MM.1S (cell line): ENCODE data around the gene HNRNPA1.
A peak's percentile ranks its signal among the peaks of the same experiment; 100 is the strongest.
"Not testable (repeated sequence)": the region's sequence is repeated elsewhere in the genome, so short reads cannot be mapped to it uniquely, and the experiment has no call there.

Experiments used
- DNase-seq: peaks from one replicate; pipeline ENCODE4 v3.0.0-alpha.2; 2015
- H2AFZ ChIP-seq: fragments of 300-600 bp; sonication (generic); 2 replicates; pipeline ENCODE4 v1.6.0; 2016; ENCODE audit warnings: antibody characterized with exemption, low read length
- H3F3A ChIP-seq: fragments of 300-600 bp; sonication (generic); 2 replicates; pipeline ENCODE4 v1.6.1; 2016; ENCODE audit warnings: mild to moderate bottlenecking, antibody characterized with exemption, low read length, moderate library complexity, mixed read lengths; ENCODE audit not compliant: insufficient read depth
- H3K27ac ChIP-seq: fragments of 300-600 bp; sonication (generic); 2 replicates; pipeline ENCODE4 v1.5.1; 2016; ENCODE audit warnings: mild to moderate bottlenecking, low read length
- H3K27me3 ChIP-seq: fragments of 300-600 bp; sonication (generic); replicated peaks from 2 replicates; pipeline ENCODE4 v1.6.0; 2016; ENCODE audit warnings: low read length; ENCODE audit not compliant: insufficient read depth
- H3K36me3 ChIP-seq: fragments of 300-600 bp; sonication (generic); replicated peaks from 2 replicates; pipeline ENCODE4 v1.6.1; 2016; ENCODE audit warnings: mild to moderate bottlenecking, low read length, mixed read lengths; ENCODE audit not compliant: insufficient read depth
- H3K4me1 ChIP-seq: fragments of 300-600 bp; sonication (generic); 2 replicates; pipeline ENCODE4 v1.6.1; 2016; ENCODE audit warnings: low read length, mixed read lengths
- H3K4me2 ChIP-seq: fragments of 300-600 bp; sonication (generic); 2 replicates; pipeline ENCODE4 v1.6.0; 2016; ENCODE audit warnings: low read depth, low read length
- H3K4me3 ChIP-seq: fragments of 300-600 bp; sonication (generic); 2 replicates; pipeline ENCODE4 v1.5.1; 2016; ENCODE audit warnings: low read length, mixed read lengths
- H3K79me2 ChIP-seq: fragments of 300-600 bp; sonication (generic); 2 replicates; pipeline ENCODE4 v1.6.1; 2016; ENCODE audit warnings: mixed run types, low read length, mixed read lengths
- H3K9ac ChIP-seq: fragments of 300-600 bp; sonication (generic); 2 replicates; pipeline ENCODE4 v1.6.1; 2016; ENCODE audit warnings: low read length, mixed read lengths
- H3K9me2 ChIP-seq: fragments of 300-600 bp; sonication (generic); replicated peaks from 2 replicates; pipeline ENCODE4 v1.6.1; 2016; ENCODE audit warnings: mild to moderate bottlenecking, low read length, mixed read lengths; ENCODE audit not compliant: insufficient read depth
- H3K9me3 ChIP-seq: fragments of 300-600 bp; sonication (generic); replicated peaks from 2 replicates; pipeline ENCODE4 v1.6.1; 2016; ENCODE audit warnings: mild to moderate bottlenecking, low read length, mixed read lengths; ENCODE audit not compliant: insufficient read depth
- H4K20me1 ChIP-seq: fragments of 300-600 bp; sonication (generic); 2 replicates; pipeline ENCODE4 v1.6.1; 2016; ENCODE audit warnings: mild to moderate bottlenecking, low read length, moderate library complexity, mixed read lengths; ENCODE audit not compliant: insufficient read depth
- CTCF ChIP-seq: fragments of 300-600 bp; sonication (generic); IDR thresholded peaks from 2 replicates; pipeline ENCODE4 v1.5.1; 2016; ENCODE audit warnings: antibody characterized with exemption, low read length, mixed read lengths
- EZH2 ChIP-seq: fragments of 300-600 bp; sonication (generic); optimal IDR thresholded peaks from 2 replicates; pipeline ENCODE3; 2017; ENCODE audit warnings: low read depth, mild to moderate bottlenecking, antibody characterized with exemption, low read length, mixed read lengths
- EZH2phosphoT487 ChIP-seq: fragments of 300-600 bp; sonication (generic); IDR thresholded peaks from 2 replicates; pipeline ENCODE4 v1.6.1; 2018; ENCODE audit warnings: antibody characterized with exemption, low read length

Gene HNRNPA1

GRCh38 chr12:54279227-54279631, 1.3 kb upstream of the HNRNPA1 start:
- Histone ChIP-seq H2AFZ (peak overlapping the region; percentile 80), H3K4me3 (peak overlapping the region; percentile 99), H4K20me1 (peaks cover 21% of the 10 kb centered on the region), H3K9me2 (no peaks in the 10 kb centered on the region), H3K27ac (peak overlapping the region; percentile 84), H3F3A (peaks cover 40% of the 10 kb centered on the region), H3K4me1 (peaks cover 33% of the 10 kb centered on the region), H3K9me3 (no peaks in the 10 kb centered on the region), H3K27me3 (no peaks in the 10 kb centered on the region), H3K4me2 (peak overlapping the region; percentile 74), H3K79me2 (peaks cover 86% of the 10 kb centered on the region), H3K9ac (peak overlapping the region; percentile 96), H3K36me3 (peaks cover 18% of the 10 kb centered on the region)
- TF ChIP-seq EZH2phosphoT487 (no peak), CTCF (no peak), EZH2 (no peak)
- DNase-seq, result no peak

GRCh38 chr12:54279632-54280467, 676 bp upstream of the HNRNPA1 start, which contains the start of gene CBX5:
TSS of gene CBX5 (minus strand) at chr12:54280122. CDS start at chr12:54257650, 22,472 bp downstream.
- Histone ChIP-seq H4K20me1 (peaks cover 23% of the 10 kb centered on the region), H3K4me1 (peaks cover 33% of the 10 kb centered on the region), H3K4me2 (peak within 1 kb of the TSS; percentile 74), H3K9ac (peak within 1 kb of the TSS; percentile 96), H3F3A (peaks cover 43% of the 10 kb centered on the region), H3K9me2 (no peaks in the 10 kb centered on the region), H3K27ac (peak within 1 kb of the TSS; percentile 84), H3K9me3 (no peaks in the 10 kb centered on the region), H3K4me3 (peak within 1 kb of the TSS; percentile 99), H3K27me3 (no peaks in the 10 kb centered on the region), H3K36me3 (peaks cover 19% of the 10 kb centered on the region), H3K79me2 (peaks cover 86% of the 10 kb centered on the region), H2AFZ (peak within 1 kb of the TSS; percentile 80)
- no peak for TF ChIP-seq CTCF
- TF ChIP-seq EZH2, result no peak
- no peak for TF ChIP-seq EZH2phosphoT487
- DNase-seq, result peak; percentile 99

- Histone ChIP-seq H3F3A (peaks cover 52% of the 10 kb centered on the region), H3K9ac (peak overlapping the region; percentile 96), H3K4me3 (peak overlapping the region; percentile 86), H4K20me1 (peaks cover 32% of the 10 kb centered on the region), H3K4me1 (peaks cover 32% of the 10 kb centered on the region), H3K4me2 (peak overlapping the region; percentile 65), H3K27ac (peak overlapping the region; percentile 68), H3K36me3 (peaks cover 25% of the 10 kb centered on the region), H3K79me2 (peaks cover 77% of the 10 kb centered on the region)
- not testable (repeated sequence) for DNase-seq, H3K9me3 ChIP-seq, H3K9me2 ChIP-seq, H2AFZ ChIP-seq, H3K27me3 ChIP-seq
Observed at GRCh38 chr12:54281261-54281638, 724 bp downstream of the HNRNPA1 start.

GRCh38 chr12:54281694-54282093, 1.2 kb downstream of the HNRNPA1 start:
- H2AFZ ChIP-seq, DNase-seq, H3K9me3 ChIP-seq, H3K27me3 ChIP-seq, H3K9me2 ChIP-seq: not testable (repeated sequence)
- Histone ChIP-seq H3K36me3 (peaks cover 25% of the 10 kb centered on the region), H3F3A (peaks cover 56% of the 10 kb centered on the region), H3K79me2 (peaks cover 73% of the 10 kb centered on the region), H3K27ac (peak overlapping the region; percentile 68; the same call in 1 of the 2 replicates), H3K4me3 (peak overlapping the region; percentile 86), H3K9ac (peak overlapping the region; percentile 96), H4K20me1 (peaks cover 36% of the 10 kb centered on the region), H3K4me2 (peak overlapping the region; percentile 65), H3K4me1 (peaks cover 28% of the 10 kb centered on the region)
